ENCODE measurements around the gene DYNC2H1. TPM values are rescaled to one million over a fixed set of nuclear protein-coding genes. Genes with fewer than 3 reads are reported as not detected.

The DYNC2H1 gene
- total and polyA plus RNA-seq, 4 donors: 0.77 to 3.3 (median 2.1) TPM

DNA sequence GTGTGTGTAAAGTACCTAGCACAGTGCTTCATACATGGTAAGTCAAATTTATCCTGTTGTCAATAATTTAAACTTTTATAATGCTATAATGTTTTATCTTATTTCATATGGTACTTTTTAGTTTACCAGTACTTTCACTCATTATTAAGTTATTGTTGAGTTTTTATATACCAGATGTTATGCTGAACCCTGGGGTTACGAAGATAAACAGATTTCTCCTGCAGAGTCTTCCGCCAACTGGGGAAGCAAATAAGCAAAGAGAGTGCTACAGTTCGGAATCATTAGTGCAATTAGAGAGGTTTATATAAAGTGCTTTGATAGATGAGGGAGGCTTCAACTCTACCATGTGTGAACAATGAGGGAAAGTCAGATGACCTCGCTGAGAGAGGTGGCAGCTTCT, 362.3 kb downstream of the DYNC2H1 start (continued):
- TF ChIP-seq, protein P1, sequence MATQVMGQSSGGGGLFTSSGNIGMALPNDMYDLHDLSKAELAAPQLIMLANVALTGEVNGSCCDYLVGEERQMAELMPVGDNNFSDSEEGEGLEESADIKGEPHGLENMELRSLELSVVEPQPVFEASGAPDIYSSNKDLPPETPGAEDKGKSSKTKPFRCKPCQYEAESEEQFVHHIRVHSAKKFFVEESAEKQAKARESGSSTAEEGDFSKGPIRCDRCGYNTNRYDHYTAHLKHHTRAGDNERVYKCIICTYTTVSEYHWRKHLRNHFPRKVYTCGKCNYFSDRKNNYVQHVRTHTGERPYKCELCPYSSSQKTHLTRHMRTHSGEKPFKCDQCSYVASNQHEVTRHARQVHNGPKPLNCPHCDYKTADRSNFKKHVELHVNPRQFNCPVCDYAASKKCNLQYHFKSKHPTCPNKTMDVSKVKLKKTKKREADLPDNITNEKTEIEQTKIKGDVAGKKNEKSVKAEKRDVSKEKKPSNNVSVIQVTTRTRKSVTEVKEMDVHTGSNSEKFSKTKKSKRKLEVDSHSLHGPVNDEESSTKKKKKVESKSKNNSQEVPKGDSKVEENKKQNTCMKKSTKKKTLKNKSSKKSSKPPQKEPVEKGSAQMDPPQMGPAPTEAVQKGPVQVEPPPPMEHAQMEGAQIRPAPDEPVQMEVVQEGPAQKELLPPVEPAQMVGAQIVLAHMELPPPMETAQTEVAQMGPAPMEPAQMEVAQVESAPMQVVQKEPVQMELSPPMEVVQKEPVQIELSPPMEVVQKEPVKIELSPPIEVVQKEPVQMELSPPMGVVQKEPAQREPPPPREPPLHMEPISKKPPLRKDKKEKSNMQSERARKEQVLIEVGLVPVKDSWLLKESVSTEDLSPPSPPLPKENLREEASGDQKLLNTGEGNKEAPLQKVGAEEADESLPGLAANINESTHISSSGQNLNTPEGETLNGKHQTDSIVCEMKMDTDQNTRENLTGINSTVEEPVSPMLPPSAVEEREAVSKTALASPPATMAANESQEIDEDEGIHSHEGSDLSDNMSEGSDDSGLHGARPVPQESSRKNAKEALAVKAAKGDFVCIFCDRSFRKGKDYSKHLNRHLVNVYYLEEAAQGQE (IDR thresholded peaks at IDR 0.05): no peak

DNA sequence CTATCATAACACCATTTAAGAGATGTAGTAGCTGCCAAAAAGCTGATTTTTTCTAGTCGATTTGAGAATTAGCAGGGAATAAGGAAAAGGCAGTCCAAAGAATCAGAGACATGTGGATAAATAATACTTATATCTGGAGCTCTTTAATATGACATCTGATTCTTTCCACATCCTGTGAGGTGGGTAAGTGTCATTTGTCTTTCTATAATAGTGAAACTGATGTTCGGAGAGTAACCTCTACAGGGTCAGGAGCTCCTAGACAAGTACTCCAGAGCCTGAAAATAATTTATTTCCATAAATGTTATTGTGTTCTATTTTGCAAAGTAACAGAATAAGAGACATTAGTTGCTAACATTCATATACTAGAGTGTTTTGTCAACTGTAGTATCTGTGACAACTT, 367.6 kb downstream of the DYNC2H1 start:
- TF ChIP-seq HNF4A (conservative IDR thresholded peaks at IDR 0.05) (no peak), HNF4G (IDR thresholded peaks at IDR 0.05) (no peak), TAF1 (conservative IDR thresholded peaks at IDR 0.05) (no peak), FOXA2 (IDR thresholded peaks at IDR 0.05) (no peak), YY1 (IDR thresholded peaks at IDR 0.05) (no peak), NR2F2 (IDR thresholded peaks at IDR 0.05) (no peak), RAD21 (IDR thresholded peaks at IDR 0.05) (no peak)
- TF ChIP-seq, protein P1 (IDR thresholded peaks at IDR 0.05): no peak
- TF ChIP-seq, protein P2, sequence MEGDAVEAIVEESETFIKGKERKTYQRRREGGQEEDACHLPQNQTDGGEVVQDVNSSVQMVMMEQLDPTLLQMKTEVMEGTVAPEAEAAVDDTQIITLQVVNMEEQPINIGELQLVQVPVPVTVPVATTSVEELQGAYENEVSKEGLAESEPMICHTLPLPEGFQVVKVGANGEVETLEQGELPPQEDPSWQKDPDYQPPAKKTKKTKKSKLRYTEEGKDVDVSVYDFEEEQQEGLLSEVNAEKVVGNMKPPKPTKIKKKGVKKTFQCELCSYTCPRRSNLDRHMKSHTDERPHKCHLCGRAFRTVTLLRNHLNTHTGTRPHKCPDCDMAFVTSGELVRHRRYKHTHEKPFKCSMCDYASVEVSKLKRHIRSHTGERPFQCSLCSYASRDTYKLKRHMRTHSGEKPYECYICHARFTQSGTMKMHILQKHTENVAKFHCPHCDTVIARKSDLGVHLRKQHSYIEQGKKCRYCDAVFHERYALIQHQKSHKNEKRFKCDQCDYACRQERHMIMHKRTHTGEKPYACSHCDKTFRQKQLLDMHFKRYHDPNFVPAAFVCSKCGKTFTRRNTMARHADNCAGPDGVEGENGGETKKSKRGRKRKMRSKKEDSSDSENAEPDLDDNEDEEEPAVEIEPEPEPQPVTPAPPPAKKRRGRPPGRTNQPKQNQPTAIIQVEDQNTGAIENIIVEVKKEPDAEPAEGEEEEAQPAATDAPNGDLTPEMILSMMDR (IDR thresholded peaks at IDR 0.05; ENCODE audit: low read depth, low read length, missing input control): no peak
- H3K36me3 ChIP-seq (ENCODE audit: control insufficient read depth in 4 of 4, insufficient read depth in 3 of 4, low read depth in 1 of 4, low read length in 3 of 4): no peaks in the 10 kb centered on the region
- H3K9ac ChIP-seq (ENCODE audit: low read depth in 1 of 2, low read length in 2 of 2): no peak overlapping the region
- no peaks in the 10 kb centered on the region for H3K4me1 ChIP-seq (ENCODE audit: control insufficient read depth in 4 of 4, insufficient read depth in 4 of 4, low read length in 3 of 4)
- no peak overlapping the region for H3K4me3 ChIP-seq (ENCODE audit: low read depth in 1 of 3, low read length in 3 of 3)
- WGBS: 65% methylated on average over 2 of the region's 2 CpGs
- H3K9me3 ChIP-seq (ENCODE audit: control insufficient read depth in 4 of 4, low read length in 3 of 4): no peaks in the 10 kb centered on the region
- H3K27me3 ChIP-seq (ENCODE audit: control insufficient read depth in 4 of 4, insufficient read depth in 4 of 4, low read length in 3 of 4): no peaks in the 10 kb centered on the region
- DNase-seq (ENCODE audit: low spot score): no peak
- no peak overlapping the region for H3K27ac ChIP-seq (ENCODE audit: low read depth in 1 of 2, low read length in 2 of 2)

DNA sequence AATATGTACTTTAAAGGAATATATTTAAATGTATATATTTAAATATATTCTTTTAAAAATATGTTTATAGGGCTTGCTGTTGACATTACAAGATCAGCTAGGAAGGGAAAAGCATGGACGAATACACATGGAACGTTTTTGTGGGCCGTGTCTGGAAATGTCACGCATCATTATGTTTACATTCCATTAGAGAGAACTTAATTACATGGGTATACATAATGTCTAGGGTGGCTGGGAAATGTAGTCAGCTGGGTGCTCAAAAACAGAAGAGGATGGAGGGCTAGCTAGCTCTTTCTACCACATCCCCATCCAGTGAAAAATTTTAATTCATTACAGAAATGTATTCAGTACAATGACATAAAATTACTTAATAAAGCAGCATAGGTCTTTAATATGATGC, 371.2 kb downstream of the DYNC2H1 start:
- 88% methylated on average over 4 of the region's 4 CpGs for WGBS
- Histone ChIP-seq H3K27ac (ENCODE audit: low read depth in 1 of 2, low read length in 2 of 2) (no peak overlapping the region), H3K9ac (ENCODE audit: low read depth in 1 of 2, low read length in 2 of 2) (no peak overlapping the region), H3K4me1 (ENCODE audit: control insufficient read depth in 4 of 4, insufficient read depth in 4 of 4, low read length in 3 of 4) (no peaks in the 10 kb centered on the region), H3K4me3 (ENCODE audit: low read depth in 1 of 3, low read length in 3 of 3) (no peak overlapping the region), H3K27me3 (ENCODE audit: control insufficient read depth in 4 of 4, insufficient read depth in 4 of 4, low read length in 3 of 4) (no peaks in the 10 kb centered on the region), H3K36me3 (ENCODE audit: control insufficient read depth in 4 of 4, insufficient read depth in 3 of 4, low read depth in 1 of 4, low read length in 3 of 4) (no peaks in the 10 kb centered on the region), H3K9me3 (ENCODE audit: control insufficient read depth in 4 of 4, low read length in 3 of 4) (no peaks in the 10 kb centered on the region)
- TF ChIP-seq, protein P2 (IDR thresholded peaks at IDR 0.05; ENCODE audit: low read depth, low read length, missing input control): no peak
- TF ChIP-seq, protein P1 (IDR thresholded peaks at IDR 0.05): no peak
- no peak for TF ChIP-seq EGR1 (IDR thresholded peaks at IDR 0.05; ENCODE audit: low read depth in 2 of 2)
- TF ChIP-seq SP1 (IDR thresholded peaks at IDR 0.05): no peak
- TF ChIP-seq YY1 (IDR thresholded peaks at IDR 0.05): no peak
- no peak for TF ChIP-seq GABPA (IDR thresholded peaks at IDR 0.05 in 1 of 2, conservative IDR thresholded peaks at IDR 0.05 in 1 of 2)
- TF ChIP-seq, protein P3, sequence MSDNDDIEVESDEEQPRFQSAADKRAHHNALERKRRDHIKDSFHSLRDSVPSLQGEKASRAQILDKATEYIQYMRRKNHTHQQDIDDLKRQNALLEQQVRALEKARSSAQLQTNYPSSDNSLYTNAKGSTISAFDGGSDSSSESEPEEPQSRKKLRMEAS (IDR thresholded peaks at IDR 0.05): no peak
- no peak for DNase-seq (ENCODE audit: low spot score)

All from liver (tissue), 9 donors.